Ovary (tissue), 3 donors: ENCODE data around the gene ASTL.

ENCODE experiments used
- POLR2A ChIP-seq: fragments of 450-650 bp; IDR thresholded peaks from one replicate; pipeline ENCODE4 v1.6.1; 2017; ENCODE audit warnings: antibody characterized with exemption, mild to moderate bottlenecking, moderate library complexity
- TF ChIP-seq, protein P1 (sequence below), 3 donors: fragments of 450-650 bp in 2 of 3; fragments of 200-600 bp in 1 of 3; IDR thresholded peaks; one replicate each; pipeline versions ENCODE4 v1.5.1 to v1.8.0; 2016 to 2022; ENCODE audit warnings: antibody characterized with exemption in 3 of 3, mild to moderate bottlenecking in 1 of 3
- donor health status: DM: no; HTN: no; CAD: no.

- TF ChIP-seq, protein P1, sequence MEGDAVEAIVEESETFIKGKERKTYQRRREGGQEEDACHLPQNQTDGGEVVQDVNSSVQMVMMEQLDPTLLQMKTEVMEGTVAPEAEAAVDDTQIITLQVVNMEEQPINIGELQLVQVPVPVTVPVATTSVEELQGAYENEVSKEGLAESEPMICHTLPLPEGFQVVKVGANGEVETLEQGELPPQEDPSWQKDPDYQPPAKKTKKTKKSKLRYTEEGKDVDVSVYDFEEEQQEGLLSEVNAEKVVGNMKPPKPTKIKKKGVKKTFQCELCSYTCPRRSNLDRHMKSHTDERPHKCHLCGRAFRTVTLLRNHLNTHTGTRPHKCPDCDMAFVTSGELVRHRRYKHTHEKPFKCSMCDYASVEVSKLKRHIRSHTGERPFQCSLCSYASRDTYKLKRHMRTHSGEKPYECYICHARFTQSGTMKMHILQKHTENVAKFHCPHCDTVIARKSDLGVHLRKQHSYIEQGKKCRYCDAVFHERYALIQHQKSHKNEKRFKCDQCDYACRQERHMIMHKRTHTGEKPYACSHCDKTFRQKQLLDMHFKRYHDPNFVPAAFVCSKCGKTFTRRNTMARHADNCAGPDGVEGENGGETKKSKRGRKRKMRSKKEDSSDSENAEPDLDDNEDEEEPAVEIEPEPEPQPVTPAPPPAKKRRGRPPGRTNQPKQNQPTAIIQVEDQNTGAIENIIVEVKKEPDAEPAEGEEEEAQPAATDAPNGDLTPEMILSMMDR (IDR thresholded peaks at IDR 0.05) = no peak
- no peak for TF ChIP-seq POLR2A
Measured at GRCh38 chr2:96073170-96073775, 65.0 kb downstream of the ASTL start.
